SK-N-SH treated with all-trans-retinoic acid at 6 μM for 48 hours (cell line): Measurements from ENCODE around the gene MLYCD.

ENCODE experiments used
- ATAC-seq: fragments of 200-7000 bp; cut with Tn5 transposase; 3 replicates; pipeline ENCODE4 v1.9.1; 2020; ENCODE audit warnings: mild to moderate bottlenecking, moderate library complexity
- ARNTL ChIP-seq: fragments of 450-650 bp; formaldehyde crosslinking; IDR thresholded peaks from 2 replicates; pipeline ENCODE4 v1.5.0; 2020; ENCODE audit warnings: low read depth, mild to moderate bottlenecking, moderate library complexity, borderline replicate concordance
- BACH2 ChIP-seq: fragments of 250-450 bp; sonication (Bioruptor Pico); IDR thresholded peaks from 2 replicates; pipeline ENCODE4 v1.9.0; 2021; ENCODE audit warnings: mild to moderate bottlenecking, borderline replicate concordance
- CREB5 ChIP-seq: fragments of 250-450 bp; sonication (Bioruptor Pico); IDR thresholded peaks from 2 replicates; pipeline ENCODE4 v1.5.1; 2020; ENCODE audit warnings: low read depth, mild to moderate bottlenecking, moderate library complexity
- CSDC2 ChIP-seq: fragments of 250-450 bp; sonication (Bioruptor Pico); IDR thresholded peaks from 2 replicates; pipeline ENCODE4 v1.5.0; 2020; ENCODE audit warnings: mild to moderate bottlenecking, moderate library complexity
- ESRRG ChIP-seq: fragments of 250-450 bp; sonication (Bioruptor Pico); IDR thresholded peaks from 2 replicates; pipeline ENCODE4 v1.6.1; 2021; ENCODE audit warnings: mild to moderate bottlenecking
- ISL1 ChIP-seq: fragments of 250-450 bp; sonication (Bioruptor Pico); IDR thresholded peaks from 2 replicates; pipeline ENCODE4 v2.1.2; 2022; ENCODE audit warnings: mild to moderate bottlenecking, moderate library complexity
- OSR1 ChIP-seq: fragments of 250-450 bp; sonication (Bioruptor Pico); IDR thresholded peaks from 2 replicates; pipeline ENCODE4 v1.8.0; 2022; ENCODE audit warnings: moderate library complexity, mild to moderate bottlenecking, inconsistent platforms
- PPARA ChIP-seq: fragments of 250-450 bp; sonication (Bioruptor Pico); IDR thresholded peaks from 2 replicates; pipeline ENCODE4 v1.5.0; 2020; ENCODE audit warnings: mild to moderate bottlenecking, borderline replicate concordance
- RARB ChIP-seq: fragments of 250-450 bp; sonication (Bioruptor Pico); IDR thresholded peaks from 2 replicates; pipeline ENCODE4 v1.8.0; 2021; ENCODE audit warnings: mild to moderate bottlenecking, moderate library complexity
- SNAI2 ChIP-seq: fragments of 250-450 bp; sonication (Bioruptor Pico); IDR thresholded peaks from 2 replicates; pipeline ENCODE4 v1.5.0; 2020; ENCODE audit warnings: mild to moderate bottlenecking, moderate library complexity
- TCF4 ChIP-seq: fragments of 250-450 bp; sonication (Bioruptor Pico); IDR thresholded peaks from 2 replicates; pipeline ENCODE4 v1.8.0; 2021; ENCODE audit warnings: mild to moderate bottlenecking, moderate library complexity, borderline replicate concordance
- ZC3H10 ChIP-seq: fragments of 250-450 bp; sonication (Bioruptor Pico); IDR thresholded peaks from 2 replicates; pipeline ENCODE4 v1.5.1; 2021; ENCODE audit warnings: mild to moderate bottlenecking, moderate library complexity
- ZFP3 ChIP-seq: fragments of 250-450 bp; sonication (Bioruptor Pico); IDR thresholded peaks from 2 replicates; pipeline ENCODE4 v1.5.0; 2020; ENCODE audit warnings: mild to moderate bottlenecking, moderate library complexity
- ZFP30 ChIP-seq: fragments of 450-650 bp; formaldehyde crosslinking; IDR thresholded peaks from 2 replicates; pipeline ENCODE4 v1.5.0; 2022; ENCODE audit warnings: mild to moderate bottlenecking, moderate library complexity
- ZNF70 ChIP-seq: fragments of 450-650 bp; formaldehyde crosslinking; IDR thresholded peaks from 2 replicates; pipeline ENCODE4 v1.5.0; 2020; ENCODE audit warnings: mild to moderate bottlenecking, moderate library complexity
- ZNF8 ChIP-seq: fragments of 450-650 bp; formaldehyde crosslinking; IDR thresholded peaks from 2 replicates; pipeline ENCODE4 v1.5.0; 2020; ENCODE audit warnings: mild to moderate bottlenecking, moderate library complexity
- TF ChIP-seq, protein P1 (sequence below): fragments of 250-450 bp; sonication (Bioruptor Pico); IDR thresholded peaks from 2 replicates; pipeline ENCODE4 v1.5.1; 2021; ENCODE audit warnings: mild to moderate bottlenecking, moderate library complexity
- TF ChIP-seq, protein P2 (sequence below): fragments of 250-450 bp; sonication (Bioruptor Pico); IDR thresholded peaks from 2 replicates; pipeline ENCODE4 v1.5.0; 2020; ENCODE audit warnings: mild to moderate bottlenecking, moderate library complexity
- TF ChIP-seq, protein P3 (sequence below): fragments of 250-450 bp; sonication (Bioruptor Pico); IDR thresholded peaks from 2 replicates; pipeline ENCODE4 v1.8.0; 2021; ENCODE audit warnings: low read depth, mild to moderate bottlenecking, moderate library complexity, borderline replicate concordance
- TF ChIP-seq, protein P4 (sequence below): fragments of 250-450 bp; sonication (Bioruptor Pico); IDR thresholded peaks from 2 replicates; pipeline ENCODE4 v1.8.0; 2020; ENCODE audit warnings: mild to moderate bottlenecking, moderate library complexity, borderline replicate concordance

MLYCD gene

DNA sequence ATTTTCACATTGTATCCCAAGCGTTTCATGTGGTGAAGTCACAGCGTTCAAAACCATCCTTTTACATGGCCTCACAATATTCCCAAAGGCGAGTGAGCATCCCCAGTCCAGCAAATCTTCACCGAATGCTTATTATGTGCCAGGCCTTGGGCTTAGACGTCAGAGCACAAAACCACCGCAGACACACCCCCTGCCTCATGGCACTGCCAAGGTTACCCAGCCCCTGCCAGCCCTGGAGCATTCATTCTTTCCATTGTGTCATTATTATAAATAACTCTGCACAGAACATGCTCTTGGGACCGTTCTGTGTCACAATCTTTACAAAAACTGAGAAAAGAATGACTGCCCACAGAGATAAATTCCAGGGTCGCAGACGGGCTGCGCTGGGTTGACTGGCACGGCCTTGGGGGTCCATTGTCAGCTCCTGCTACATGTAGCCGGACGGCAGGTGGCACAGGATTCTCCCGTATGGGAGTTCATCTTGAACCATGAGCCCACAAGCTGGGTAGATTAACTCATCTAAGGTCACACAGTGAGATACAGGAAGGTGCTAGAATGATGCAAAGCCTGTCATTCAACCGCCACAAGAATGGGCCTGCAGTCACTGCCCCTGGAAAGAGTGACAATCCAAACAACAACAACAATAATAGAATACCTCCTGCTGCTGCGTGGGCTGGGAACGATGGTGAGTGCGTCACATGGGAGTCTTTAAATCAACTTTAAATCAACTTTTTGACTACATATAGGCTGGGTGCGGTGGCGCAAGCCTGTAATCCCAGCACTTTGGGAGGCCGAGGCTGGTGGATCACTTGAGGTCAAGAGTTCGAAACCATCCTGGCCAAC is 64.6 kb downstream of the MLYCD start:
- no peak for ATAC-seq
- TF ChIP-seq ZNF8 (CRISPR knock-in tag) = no peak
- no peak for TF ChIP-seq CSDC2 (CRISPR knock-in tag)
- no peak for TF ChIP-seq ARNTL
- TF ChIP-seq TCF4 = no peak
- TF ChIP-seq CREB5 (CRISPR knock-in tag) = no peak
- no peak for TF ChIP-seq RARB
- TF ChIP-seq, protein P1, sequence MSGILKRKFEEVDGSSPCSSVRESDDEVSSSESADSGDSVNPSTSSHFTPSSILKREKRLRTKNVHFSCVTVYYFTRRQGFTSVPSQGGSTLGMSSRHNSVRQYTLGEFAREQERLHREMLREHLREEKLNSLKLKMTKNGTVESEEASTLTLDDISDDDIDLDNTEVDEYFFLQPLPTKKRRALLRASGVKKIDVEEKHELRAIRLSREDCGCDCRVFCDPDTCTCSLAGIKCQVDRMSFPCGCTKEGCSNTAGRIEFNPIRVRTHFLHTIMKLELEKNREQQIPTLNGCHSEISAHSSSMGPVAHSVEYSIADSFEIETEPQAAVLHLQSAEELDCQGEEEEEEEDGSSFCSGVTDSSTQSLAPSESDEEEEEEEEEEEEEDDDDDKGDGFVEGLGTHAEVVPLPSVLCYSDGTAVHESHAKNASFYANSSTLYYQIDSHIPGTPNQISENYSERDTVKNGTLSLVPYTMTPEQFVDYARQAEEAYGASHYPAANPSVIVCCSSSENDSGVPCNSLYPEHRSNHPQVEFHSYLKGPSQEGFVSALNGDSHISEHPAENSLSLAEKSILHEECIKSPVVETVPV (CRISPR knock-in tag) = no peak
- TF ChIP-seq, protein P2, sequence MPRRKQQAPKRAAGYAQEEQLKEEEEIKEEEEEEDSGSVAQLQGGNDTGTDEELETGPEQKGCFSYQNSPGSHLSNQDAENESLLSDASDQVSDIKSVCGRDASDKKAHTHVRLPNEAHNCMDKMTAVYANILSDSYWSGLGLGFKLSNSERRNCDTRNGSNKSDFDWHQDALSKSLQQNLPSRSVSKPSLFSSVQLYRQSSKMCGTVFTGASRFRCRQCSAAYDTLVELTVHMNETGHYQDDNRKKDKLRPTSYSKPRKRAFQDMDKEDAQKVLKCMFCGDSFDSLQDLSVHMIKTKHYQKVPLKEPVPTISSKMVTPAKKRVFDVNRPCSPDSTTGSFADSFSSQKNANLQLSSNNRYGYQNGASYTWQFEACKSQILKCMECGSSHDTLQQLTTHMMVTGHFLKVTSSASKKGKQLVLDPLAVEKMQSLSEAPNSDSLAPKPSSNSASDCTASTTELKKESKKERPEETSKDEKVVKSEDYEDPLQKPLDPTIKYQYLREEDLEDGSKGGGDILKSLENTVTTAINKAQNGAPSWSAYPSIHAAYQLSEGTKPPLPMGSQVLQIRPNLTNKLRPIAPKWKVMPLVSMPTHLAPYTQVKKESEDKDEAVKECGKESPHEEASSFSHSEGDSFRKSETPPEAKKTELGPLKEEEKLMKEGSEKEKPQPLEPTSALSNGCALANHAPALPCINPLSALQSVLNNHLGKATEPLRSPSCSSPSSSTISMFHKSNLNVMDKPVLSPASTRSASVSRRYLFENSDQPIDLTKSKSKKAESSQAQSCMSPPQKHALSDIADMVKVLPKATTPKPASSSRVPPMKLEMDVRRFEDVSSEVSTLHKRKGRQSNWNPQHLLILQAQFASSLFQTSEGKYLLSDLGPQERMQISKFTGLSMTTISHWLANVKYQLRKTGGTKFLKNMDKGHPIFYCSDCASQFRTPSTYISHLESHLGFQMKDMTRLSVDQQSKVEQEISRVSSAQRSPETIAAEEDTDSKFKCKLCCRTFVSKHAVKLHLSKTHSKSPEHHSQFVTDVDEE (CRISPR knock-in tag) = no peak
- TF ChIP-seq, protein P3, sequence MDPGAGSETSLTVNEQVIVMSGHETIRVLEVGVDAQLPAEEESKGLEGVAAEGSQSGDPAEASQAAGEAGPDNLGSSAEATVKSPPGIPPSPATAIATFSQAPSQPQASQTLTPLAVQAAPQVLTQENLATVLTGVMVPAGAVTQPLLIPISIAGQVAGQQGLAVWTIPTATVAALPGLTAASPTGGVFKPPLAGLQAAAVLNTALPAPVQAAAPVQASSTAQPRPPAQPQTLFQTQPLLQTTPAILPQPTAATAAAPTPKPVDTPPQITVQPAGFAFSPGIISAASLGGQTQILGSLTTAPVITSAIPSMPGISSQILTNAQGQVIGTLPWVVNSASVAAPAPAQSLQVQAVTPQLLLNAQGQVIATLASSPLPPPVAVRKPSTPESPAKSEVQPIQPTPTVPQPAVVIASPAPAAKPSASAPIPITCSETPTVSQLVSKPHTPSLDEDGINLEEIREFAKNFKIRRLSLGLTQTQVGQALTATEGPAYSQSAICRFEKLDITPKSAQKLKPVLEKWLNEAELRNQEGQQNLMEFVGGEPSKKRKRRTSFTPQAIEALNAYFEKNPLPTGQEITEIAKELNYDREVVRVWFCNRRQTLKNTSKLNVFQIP (CRISPR knock-in tag) = no peak
- no peak for TF ChIP-seq ZFP30
- TF ChIP-seq ZNF70 (CRISPR knock-in tag) = no peak
- TF ChIP-seq OSR1 = no peak
- TF ChIP-seq ESRRG = no peak
- no peak for TF ChIP-seq PPARA (CRISPR knock-in tag)
- TF ChIP-seq, protein P4, sequence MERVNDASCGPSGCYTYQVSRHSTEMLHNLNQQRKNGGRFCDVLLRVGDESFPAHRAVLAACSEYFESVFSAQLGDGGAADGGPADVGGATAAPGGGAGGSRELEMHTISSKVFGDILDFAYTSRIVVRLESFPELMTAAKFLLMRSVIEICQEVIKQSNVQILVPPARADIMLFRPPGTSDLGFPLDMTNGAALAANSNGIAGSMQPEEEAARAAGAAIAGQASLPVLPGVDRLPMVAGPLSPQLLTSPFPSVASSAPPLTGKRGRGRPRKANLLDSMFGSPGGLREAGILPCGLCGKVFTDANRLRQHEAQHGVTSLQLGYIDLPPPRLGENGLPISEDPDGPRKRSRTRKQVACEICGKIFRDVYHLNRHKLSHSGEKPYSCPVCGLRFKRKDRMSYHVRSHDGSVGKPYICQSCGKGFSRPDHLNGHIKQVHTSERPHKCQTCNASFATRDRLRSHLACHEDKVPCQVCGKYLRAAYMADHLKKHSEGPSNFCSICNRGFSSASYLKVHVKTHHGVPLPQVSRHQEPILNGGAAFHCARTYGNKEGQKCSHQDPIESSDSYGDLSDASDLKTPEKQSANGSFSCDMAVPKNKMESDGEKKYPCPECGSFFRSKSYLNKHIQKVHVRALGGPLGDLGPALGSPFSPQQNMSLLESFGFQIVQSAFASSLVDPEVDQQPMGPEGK (CRISPR knock-in tag) = no peak
- TF ChIP-seq ISL1 (CRISPR knock-in tag) = no peak

GRCh38 chr16:83964684-83965443 is 65.9 kb downstream of the MLYCD start:
- ATAC-seq = no peak
- TF ChIP-seq BACH2 (no peak), ARNTL (no peak), PPARA (CRISPR knock-in tag) (no peak), ZC3H10 (CRISPR knock-in tag) (no peak), ZFP3 (CRISPR knock-in tag) (no peak), SNAI2 (no peak)
